Effector CD4-positive, alpha-beta T cell (primary cell): ENCODE results near the gene MAGED1.
"Not testable (repeated sequence)": the region's sequence is repeated elsewhere in the genome, so short reads cannot be mapped to it uniquely, and the experiment has no call there.

ENCODE experiments used
- DNase-seq: peaks from one replicate; pipeline ENCODE4 v3.0.0-alpha.2; 2020

The MAGED1 gene

GRCh38 chrX:51899741-51900140 is 6.3 kb downstream of the MAGED1 start:
- DNase-seq, result no peak

GRCh38 chrX:51902510-51903050 is 9.2 kb downstream of the MAGED1 start:
- DNase-seq, result no peak

- not testable (repeated sequence) for DNase-seq
Observed at GRCh38 chrX:51905152-51905551, 11.7 kb downstream of the MAGED1 start.

- DNase-seq, result no peak
Observed at GRCh38 chrX:51905711-51906110, 12.3 kb downstream of the MAGED1 start.

GRCh38 chrX:51917604-51918003 is 24.2 kb downstream of the MAGED1 start:
- no peak for DNase-seq

- no peak for DNase-seq
Observed at GRCh38 chrX:51922561-51922960, 29.1 kb downstream of the MAGED1 start.

GRCh38 chrX:51931566-51932150 is 38.2 kb downstream of the MAGED1 start:
- no peak for DNase-seq
